Endodermal cell (in vitro differentiated cells): Measurements from ENCODE around the gene TCF12. TPM values are rescaled to one million over a fixed set of nuclear protein-coding genes. Genes with fewer than 3 reads are reported as not detected.

ENCODE experiments used
- DNase-seq: peaks from one replicate; pipeline ENCODE4 v3.0.0-alpha.2; 2017
- H3K27ac ChIP-seq: 2 replicates; pipeline ENCODE4 v1.5.1; 2013; ENCODE audit warnings: mild to moderate bottlenecking, low read depth, low read length, moderate library complexity
- H3K27me3 ChIP-seq: 2 replicates; pipeline ENCODE4 v1.6.1; 2013; ENCODE audit warnings: mild to moderate bottlenecking, low read length, moderate library complexity; ENCODE audit not compliant: insufficient read depth, control insufficient read depth, poor library complexity, severe bottlenecking
- H3K36me3 ChIP-seq: 2 replicates; pipeline ENCODE4 v1.7.0; 2013; ENCODE audit warnings: mild to moderate bottlenecking, low read length, moderate library complexity; ENCODE audit not compliant: control insufficient read depth, insufficient read depth
- H3K4me1 ChIP-seq: one replicate; pipeline ENCODE4 v1.7.0; 2013; ENCODE audit warnings: low read length; ENCODE audit not compliant: control insufficient read depth, insufficient read depth
- H3K4me3 ChIP-seq: 2 replicates; pipeline ENCODE4 v1.5.1; 2013; ENCODE audit warnings: mild to moderate bottlenecking, low read length, moderate library complexity
- H3K9ac ChIP-seq: 2 replicates; pipeline ENCODE4 v1.6.1; 2013; ENCODE audit warnings: mild to moderate bottlenecking, low read length, moderate library complexity; ENCODE audit not compliant: poor library complexity, severe bottlenecking; ENCODE audit errors: extremely low read depth
- H3K9me3 ChIP-seq: 2 replicates; pipeline ENCODE4 v1.6.1; 2013; ENCODE audit warnings: mild to moderate bottlenecking, low read length, moderate library complexity; ENCODE audit not compliant: control insufficient read depth
- H3K27ac Mint-ChIP-seq: 2 replicates; pipeline ENCODE4 v1.8.0; 2020; ENCODE audit warnings: mixed read lengths
- H3K27me3 Mint-ChIP-seq: 2 replicates; pipeline ENCODE4 v1.8.0; 2021; ENCODE audit warnings: mild to moderate bottlenecking, mixed read lengths; ENCODE audit not compliant: insufficient read depth
- H3K36me3 Mint-ChIP-seq: 2 replicates; pipeline ENCODE4 v1.8.0; 2020; ENCODE audit warnings: low read depth, mixed read lengths
- H3K4me1 Mint-ChIP-seq: 2 replicates; pipeline ENCODE4 v1.8.0; 2020; ENCODE audit warnings: mixed read lengths
- H3K4me3 Mint-ChIP-seq: 2 replicates; pipeline ENCODE4 v1.8.0; 2020; ENCODE audit warnings: mild to moderate bottlenecking, moderate library complexity, mixed read lengths
- H3K9me3 Mint-ChIP-seq: 2 replicates; pipeline ENCODE4 v1.8.0; 2020; ENCODE audit warnings: mild to moderate bottlenecking, mixed read lengths
- CTCF ChIP-seq: fragments of 200-600 bp; sonication (generic); conservative IDR thresholded peaks from 2 replicates; pipeline ENCODE4 v1.5.0; 2021; ENCODE audit warnings: antibody characterized with exemption, mild to moderate bottlenecking
- WGBS, 2 experiments: methylation state at CpG; one replicate each; pipeline versions ENCODE4 v1.1.5 to v1.1.7; 2013; ENCODE audit warnings: missing lambda C conversion rate in 2 of 2, mixed read lengths in 1 of 2; ENCODE audit not compliant: insufficient coverage in 1 of 2, insufficient read length in 1 of 2; 5-methylcytosine and 5-hydroxymethylcytosine counted together
- total RNA-seq, 2 donors: library from RNA; stranded (reverse); fragmentation: NEBNext Ultra II Directional in 1 of 2; extraction: Animal tissue kit (Norgen Biotek cat#: 25700) in 1 of 2; gene quantifications; 2 replicates in 1 of 2; 3 replicates in 1 of 2; pipeline ENCODE4 v1.2.1, GENCODE V29; 2021

The TCF12 gene
- total RNA-seq, 2 donors from 2014 or later, result 103 to 121 TPM

GRCh38 chr15:57133127-57133968, 214.9 kb downstream of the TCF12 start:
- Mint-ChIP-seq H3K9me3 (no peaks in the 10 kb centered on the region), H3K4me1 (peaks cover 20% of the 10 kb centered on the region)
- H3K4me1 ChIP-seq, result peaks cover under 1% of the 10 kb centered on the region

GRCh38 chr15:57134071-57134605, 215.7 kb downstream of the TCF12 start:
- no peak for DNase-seq

More at GRCh38 chr15:57133127-57133968, 214.9 kb downstream of the TCF12 start:
- Histone ChIP-seq H3K9ac (no peak overlapping the region), H3K27ac (peak overlapping the region; percentile 93), H3K9me3 (no peaks in the 10 kb centered on the region), H3K36me3 (peaks cover 6% of the 10 kb centered on the region), H3K4me3 (no peak overlapping the region), H3K27me3 (no peaks in the 10 kb centered on the region)
- Mint-ChIP-seq H3K27ac (no peak overlapping the region), H3K36me3 (peaks cover 5% of the 10 kb centered on the region), H3K27me3 (no peaks in the 10 kb centered on the region), H3K4me3 (no peak overlapping the region)
- WGBS, 2 experiments, result 86 to 100% methylated on average over 1 to 9 of the region's 9 CpGs
- TF ChIP-seq CTCF, result no peak
- DNase-seq, result no peak

GRCh38 chr15:57134851-57135250, 216.4 kb downstream of the TCF12 start:
- Histone ChIP-seq H3K4me3 (no peak overlapping the region), H3K27ac (peak overlapping the region; percentile 93), H3K36me3 (no peaks in the 10 kb centered on the region), H3K9me3 (no peaks in the 10 kb centered on the region), H3K4me1 (peaks cover 2% of the 10 kb centered on the region), H3K9ac (no peak overlapping the region), H3K27me3 (no peaks in the 10 kb centered on the region)
- no peak for TF ChIP-seq CTCF
- no peak overlapping the region for H3K27ac Mint-ChIP-seq
- no peak overlapping the region for H3K4me3 Mint-ChIP-seq
- peaks cover 4% of the 10 kb centered on the region for H3K36me3 Mint-ChIP-seq
- H3K9me3 Mint-ChIP-seq, result no peaks in the 10 kb centered on the region
- H3K4me1 Mint-ChIP-seq, result peaks cover 24% of the 10 kb centered on the region
- no peaks in the 10 kb centered on the region for H3K27me3 Mint-ChIP-seq
- no peak for DNase-seq

More at GRCh38 chr15:57134071-57134605, 215.7 kb downstream of the TCF12 start:
- H3K36me3 ChIP-seq, result peaks cover 6% of the 10 kb centered on the region
- no peaks in the 10 kb centered on the region for H3K9me3 Mint-ChIP-seq
- no peaks in the 10 kb centered on the region for H3K9me3 ChIP-seq
- H3K36me3 Mint-ChIP-seq, result peaks cover 4% of the 10 kb centered on the region
- H3K4me1 Mint-ChIP-seq, result peaks cover 24% of the 10 kb centered on the region
- no peak overlapping the region for H3K4me3 ChIP-seq
- no peak overlapping the region for H3K9ac ChIP-seq
- WGBS, 2 experiments, result 14 to 85% methylated on average over 1 to 3 of the region's 4 CpGs
- H3K27ac Mint-ChIP-seq, result no peak overlapping the region
- H3K4me3 Mint-ChIP-seq, result no peak overlapping the region
- peaks cover 2% of the 10 kb centered on the region for H3K4me1 ChIP-seq
- H3K27me3 ChIP-seq, result no peaks in the 10 kb centered on the region
- no peak for TF ChIP-seq CTCF
- peak overlapping the region; percentile 93 for H3K27ac ChIP-seq
- H3K27me3 Mint-ChIP-seq, result no peaks in the 10 kb centered on the region
